Ascending aorta (tissue), 2 donors: ENCODE results near the gene ERRFI1. TPM values are rescaled to one million over a fixed set of nuclear protein-coding genes. Genes with fewer than 3 reads are reported as not detected.

Experiments used
- DNase-seq, 2 donors: peaks; one replicate each; pipeline ENCODE4 v3.0.0-alpha.2; 2019; ENCODE audit warnings: low spot score in 2 of 2
- H3K27ac ChIP-seq, 2 donors: fragments of 200-600 bp; sonication (generic); one replicate each; pipeline ENCODE4 v1.5.1; 2016 to 2017; ENCODE audit warnings: mild to moderate bottlenecking in 1 of 2
- H3K27me3 ChIP-seq: fragments of 200-600 bp; sonication (generic); one replicate; pipeline ENCODE4 v1.5.1; 2017
- H3K36me3 ChIP-seq, 2 donors: fragments of 200-600 bp; sonication (generic); one replicate each; pipeline ENCODE4 v1.5.1; 2016
- H3K4me1 ChIP-seq, 2 donors: fragments of 200-600 bp; sonication (generic); one replicate each; pipeline ENCODE4 v1.5.1; 2016 to 2017; ENCODE audit warnings: mild to moderate bottlenecking in 1 of 2
- H3K4me3 ChIP-seq, 2 donors: fragments of 200-600 bp; sonication (generic); one replicate each; pipeline ENCODE4 v1.5.1; 2016 to 2017; ENCODE audit warnings: mild to moderate bottlenecking in 1 of 2
- H3K9me3 ChIP-seq, 2 donors: fragments of 200-600 bp; sonication (generic); one replicate each; pipeline ENCODE4 v1.5.1; 2016
- intact Hi-C: fragments of 100-400 bp; cut with DNase I; formaldehyde crosslinking; loops from one replicate; pipeline ENCODE4 v1.15.1; 2023
- total RNA-seq: library from RNA; depleted of rRNA; stranded (reverse); fragments of >200 nt; gene quantifications from one replicate; pipeline ENCODE4 v1.1.0, GENCODE V29; 2016
- TF ChIP-seq, protein P1 (sequence below), 3 experiments: fragments of 200-600 bp in 2 of 3; fragments of 450-650 bp in 1 of 3; sonication (generic) in 2 of 3; IDR thresholded peaks; one replicate each; pipeline ENCODE4 v1.5.1; 2016 to 2019; ENCODE audit warnings: antibody characterized with exemption in 3 of 3, mild to moderate bottlenecking in 1 of 3, moderate library complexity in 1 of 3

Gene ERRFI1
- total RNA-seq, 1 donor from 2014 or later: 59.7 TPM

DNA sequence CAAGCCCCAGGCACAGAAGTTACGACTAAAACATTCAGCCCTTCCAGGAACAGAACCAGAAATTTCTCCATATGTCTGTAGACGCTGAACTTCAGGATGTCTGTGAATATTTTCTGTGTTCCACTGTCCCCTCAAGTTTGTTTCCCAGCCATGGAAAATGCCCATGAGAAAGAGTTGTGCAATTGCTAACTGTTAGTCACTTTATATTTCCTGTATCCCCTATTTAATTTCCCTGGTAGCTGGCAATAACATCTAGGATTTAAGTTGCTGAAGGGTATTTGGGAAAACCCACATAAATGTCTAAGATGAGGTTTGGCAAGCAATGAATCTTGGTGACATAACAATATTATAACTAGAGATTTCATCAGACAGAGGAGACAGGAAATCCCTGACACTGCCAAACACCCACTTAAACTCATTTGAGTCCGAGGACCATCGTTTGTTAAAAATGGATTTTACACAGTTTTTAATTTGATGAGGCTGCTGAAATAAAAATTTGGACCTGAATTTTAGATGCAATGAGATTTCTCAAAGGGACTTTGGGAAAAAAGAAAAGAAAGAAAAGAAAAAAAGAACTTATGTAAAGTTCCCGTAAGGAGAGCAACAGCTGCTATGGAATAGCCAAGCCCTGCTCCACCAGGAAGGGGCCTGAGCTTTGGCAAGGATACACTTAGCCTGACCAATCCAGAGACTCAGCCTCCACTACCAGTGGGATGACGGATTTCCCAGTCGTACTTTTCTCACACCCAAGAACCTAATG is 21.8 kb upstream of the ERRFI1 start:
- intact Hi-C loops: no loop called here
- Histone ChIP-seq H3K27me3 (no peaks in the 10 kb centered on the region), H3K27ac (peak overlapping the region; percentile 72 to 73), H3K36me3 (no peaks in the 10 kb centered on the region), H3K4me3 (no peak overlapping the region), H3K4me1 (peaks cover 2 to 29% of the 10 kb centered on the region in 2 donors), H3K9me3 (no peaks in the 10 kb centered on the region)
- DNase-seq: peak in 1 of 2 donors; percentile 64
- TF ChIP-seq, protein P1, sequence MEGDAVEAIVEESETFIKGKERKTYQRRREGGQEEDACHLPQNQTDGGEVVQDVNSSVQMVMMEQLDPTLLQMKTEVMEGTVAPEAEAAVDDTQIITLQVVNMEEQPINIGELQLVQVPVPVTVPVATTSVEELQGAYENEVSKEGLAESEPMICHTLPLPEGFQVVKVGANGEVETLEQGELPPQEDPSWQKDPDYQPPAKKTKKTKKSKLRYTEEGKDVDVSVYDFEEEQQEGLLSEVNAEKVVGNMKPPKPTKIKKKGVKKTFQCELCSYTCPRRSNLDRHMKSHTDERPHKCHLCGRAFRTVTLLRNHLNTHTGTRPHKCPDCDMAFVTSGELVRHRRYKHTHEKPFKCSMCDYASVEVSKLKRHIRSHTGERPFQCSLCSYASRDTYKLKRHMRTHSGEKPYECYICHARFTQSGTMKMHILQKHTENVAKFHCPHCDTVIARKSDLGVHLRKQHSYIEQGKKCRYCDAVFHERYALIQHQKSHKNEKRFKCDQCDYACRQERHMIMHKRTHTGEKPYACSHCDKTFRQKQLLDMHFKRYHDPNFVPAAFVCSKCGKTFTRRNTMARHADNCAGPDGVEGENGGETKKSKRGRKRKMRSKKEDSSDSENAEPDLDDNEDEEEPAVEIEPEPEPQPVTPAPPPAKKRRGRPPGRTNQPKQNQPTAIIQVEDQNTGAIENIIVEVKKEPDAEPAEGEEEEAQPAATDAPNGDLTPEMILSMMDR (IDR thresholded peaks at IDR 0.05): no peak

- intact Hi-C loops: no loop called here
- TF ChIP-seq, protein P1 (IDR thresholded peaks at IDR 0.05): no peak
- H3K4me3 ChIP-seq: no peak overlapping the region
- peaks cover 0 to 2% of the 10 kb centered on the region in 2 donors for H3K9me3 ChIP-seq
- H3K27me3 ChIP-seq: no peaks in the 10 kb centered on the region
- H3K36me3 ChIP-seq: no peaks in the 10 kb centered on the region
- H3K27ac ChIP-seq: peak overlapping the region; percentile 72 to 73
- no peak for DNase-seq
- H3K4me1 ChIP-seq: peaks cover 2 to 29% of the 10 kb centered on the region in 2 donors
Measured at GRCh38 chr1:8047112-8047511, 21.0 kb upstream of the ERRFI1 start.

- TF ChIP-seq, protein P1 (IDR thresholded peaks at IDR 0.05): no peak
- intact Hi-C loops: no loop called here
- Histone ChIP-seq H3K27me3 (no peaks in the 10 kb centered on the region), H3K27ac (peak overlapping the region; percentile 72 to 73), H3K4me1 (peaks cover 2 to 29% of the 10 kb centered on the region in 2 donors), H3K4me3 (no peak overlapping the region), H3K9me3 (peaks cover 0 to 6% of the 10 kb centered on the region in 2 donors), H3K36me3 (no peaks in the 10 kb centered on the region)
- DNase-seq: no peak
Measured at GRCh38 chr1:8046391-8046790, 20.3 kb upstream of the ERRFI1 start.

GRCh38 chr1:8043621-8044020 is 17.5 kb upstream of the ERRFI1 start:
- DNase-seq: no peak
- intact Hi-C loops: loop anchor here (5.0 kb wide), 2 partner anchors 94 to 159 kb away; no protein-coding TSS in a partner anchor
- H3K9me3 ChIP-seq: peaks cover 0 to 6% of the 10 kb centered on the region in 2 donors
- no peaks in the 10 kb centered on the region for H3K36me3 ChIP-seq
- no peak overlapping the region for H3K27ac ChIP-seq
- H3K4me3 ChIP-seq: no peak overlapping the region
- H3K27me3 ChIP-seq: no peaks in the 10 kb centered on the region
- TF ChIP-seq, protein P1 (IDR thresholded peaks at IDR 0.05): no peak
- H3K4me1 ChIP-seq: peaks cover 2 to 31% of the 10 kb centered on the region in 2 donors

- TF ChIP-seq, protein P1 (IDR thresholded peaks at IDR 0.05): no peak
- Histone ChIP-seq H3K36me3 (no peaks in the 10 kb centered on the region), H3K9me3 (peaks cover 0 to 6% of the 10 kb centered on the region in 2 donors), H3K27me3 (no peaks in the 10 kb centered on the region), H3K4me1 (peaks cover 2 to 19% of the 10 kb centered on the region in 2 donors), H3K4me3 (no peak overlapping the region), H3K27ac (no peak overlapping the region)
- intact Hi-C loops: loop anchor here (5.0 kb wide), 2 partner anchors 95 to 160 kb away; no protein-coding TSS in a partner anchor
- DNase-seq: no peak
Measured at GRCh38 chr1:8042134-8042533, 16.0 kb upstream of the ERRFI1 start.
